ENCODE data around the gene SYT9. TPM values are rescaled to one million over a fixed set of nuclear protein-coding genes. Genes with fewer than 3 reads are reported as not detected.

The SYT9 gene
- total and polyA plus RNA-seq, 2 of the 8 experiments (the other 6 are each of a cell fraction or from before 2014, with no cell fraction given) = 1.5 to 2.9 TPM

DNA sequence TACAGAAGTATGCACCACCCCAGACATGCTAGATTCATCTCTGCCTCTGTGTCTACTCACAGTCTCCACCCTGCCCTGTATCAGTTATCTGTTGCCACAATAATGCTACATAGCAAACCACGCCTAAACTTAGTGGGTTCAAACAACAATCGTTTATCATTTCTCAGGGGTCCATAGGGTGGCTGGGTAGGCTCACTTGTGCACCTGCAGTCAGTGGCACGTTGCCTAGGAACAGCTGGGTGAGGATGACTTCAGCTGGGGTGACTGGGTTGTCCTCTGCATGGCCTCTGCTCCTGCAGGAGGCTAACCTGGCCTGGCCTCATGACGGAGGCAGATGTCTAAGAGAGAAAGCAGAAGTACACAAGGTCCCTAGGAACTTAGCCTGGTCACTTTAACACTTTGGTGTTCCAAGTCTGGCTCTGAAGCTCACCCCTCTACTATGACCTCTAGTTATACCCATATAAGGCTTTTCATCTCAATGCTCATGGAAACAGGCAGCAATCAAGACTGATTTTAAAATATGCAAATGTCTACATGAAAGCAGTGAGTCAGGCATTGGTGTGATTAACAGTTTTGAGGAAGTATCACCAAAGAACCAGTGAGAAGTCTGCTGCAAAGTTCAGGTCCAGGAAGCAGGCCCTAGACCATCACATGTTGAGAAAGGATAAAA, 244.3 kb downstream of the SYT9 start:
- no peaks in the 10 kb centered on the region for H3K23me2 ChIP-seq (ENCODE audit: low read depth, low read length)
- H2BK15ac ChIP-seq (ENCODE audit: low read length) = no peak overlapping the region
- H3K56ac ChIP-seq (replicated peaks; ENCODE audit: insufficient read length, low read depth, low read length) = no peak overlapping the region
- H4K5ac ChIP-seq (ENCODE audit: insufficient read length, low read depth, low read length) = no peak overlapping the region
- DNase-seq (ENCODE audit: low read depth in 1 of 2, low spot score in 2 of 2) = no peak
- no peak overlapping the region for H3K14ac ChIP-seq (ENCODE audit: insufficient read length)
- H3K23ac ChIP-seq (ENCODE audit: insufficient read length) = no peak overlapping the region
- TF ChIP-seq CHD1 (IDR thresholded peaks at IDR 0.05; ENCODE audit: low read depth, low read length) (no peak), SAP30 (IDR thresholded peaks at IDR 0.05; ENCODE audit: insufficient read depth, insufficient replicate concordance, low read length) (no peak), YY1 (IDR thresholded peaks at IDR 0.05; ENCODE audit: low read depth, low read length) (no peak)
- POLR2A ChIA-PET (ENCODE audit: partially characterized antibody) = interaction anchor here (1.0 kb wide), 1 partner anchor 11 kb away, joined by 3 read pairs; the partner anchor contains the start of gene OLFML1
- no peak overlapping the region for H3K27ac ChIP-seq (ENCODE audit: low read depth, low read length)
- CTCF ChIA-PET (ENCODE audit: partially characterized antibody) = no interaction called here
- H4K8ac ChIP-seq (ENCODE audit: extremely low read depth, insufficient read depth, low read length) = no peak overlapping the region; the same call in 1 of the 2 replicates
- H2BK5ac ChIP-seq (ENCODE audit: low read depth, low read length) = no peak overlapping the region
- H3K27me3 ChIP-seq (replicated peaks in 1 of 4; ENCODE audit: control insufficient read depth in 3 of 4, extremely low read depth in 1 of 4, insufficient read depth in 3 of 4, low read length in 3 of 4) = peaks cover 0 to 1% (median 0%) of the 10 kb centered on the region in 4 experiments; a peak in 1 of 7 replicates
- H2AFZ ChIP-seq (ENCODE audit: low read length) = no peak overlapping the region
- no peak overlapping the region for H2BK20ac ChIP-seq (ENCODE audit: low read length)
- no peak overlapping the region for H3K18ac ChIP-seq (ENCODE audit: extremely low read depth, low read length)
- H3K4me3 ChIP-seq (ENCODE audit: extremely low read depth in 1 of 4, insufficient read depth in 2 of 4, low read depth in 3 of 4, low read length in 4 of 4) = no peak overlapping the region
- no peaks in the 10 kb centered on the region for H4K20me1 ChIP-seq (replicated peaks in 1 of 2; ENCODE audit: control insufficient read depth in 1 of 2, insufficient read depth in 2 of 2, low read length in 2 of 2)
- H2BK12ac ChIP-seq (ENCODE audit: low read depth, low read length) = no peak overlapping the region
- H3K9ac ChIP-seq (replicated peaks in 1 of 4; ENCODE audit: extremely low read depth in 1 of 4, low read depth in 3 of 4, low read length in 3 of 4) = no peak overlapping the region
- H3K4me1 ChIP-seq (replicated peaks in 1 of 4; ENCODE audit: control insufficient read depth in 3 of 4, insufficient read depth in 4 of 4, low read length in 3 of 4) = peaks cover 0 to 6% (median 3%) of the 10 kb centered on the region in 4 experiments; a peak in 2 of 7 replicates
- no peaks in the 10 kb centered on the region for H3K79me2 ChIP-seq (ENCODE audit: control insufficient read depth in 1 of 2, insufficient read depth in 2 of 2, low read length in 2 of 2)
- H2BK120ac ChIP-seq (replicated peaks; ENCODE audit: low read depth, low read length) = no peak overlapping the region
- no peak overlapping the region for H3K4ac ChIP-seq (replicated peaks; ENCODE audit: insufficient read length, low read depth, low read length)
- no peak overlapping the region for H2AK5ac ChIP-seq (ENCODE audit: low read depth, low read length)
- H3K4me2 ChIP-seq (ENCODE audit: insufficient read depth in 1 of 2, low read depth in 2 of 2, low read length in 2 of 2) = no peak overlapping the region
- H3K79me1 ChIP-seq (ENCODE audit: low read depth, low read length) = no peaks in the 10 kb centered on the region
- 88% methylated on average over 4 of the region's 4 CpGs; no CpG with 5 or more reads in 1 of the 2 experiments for WGBS, 2 experiments (ENCODE audit: extremely low coverage in 1 of 2, insufficient coverage in 1 of 2, insufficient read length in 1 of 2, insufficient replicate concordance in 2 of 2, low coverage in 1 of 2, low lambda C conversion rate in 2 of 2, missing lambda C conversion rate in 1 of 2)
- H4K91ac ChIP-seq (replicated peaks; ENCODE audit: insufficient read length, low read length) = no peak overlapping the region
- no peak for FAIRE-seq
- H3K36me3 ChIP-seq (ENCODE audit: control insufficient read depth in 2 of 4, insufficient read depth in 4 of 4, low read length in 3 of 4) = no peaks in the 10 kb centered on the region
- no peaks in the 10 kb centered on the region for H3K9me3 ChIP-seq (ENCODE audit: insufficient read depth in 2 of 2, low read depth in 1 of 2, low read length in 1 of 2)

Measured in H1 (cell line).